Gastroesophageal sphincter (tissue), 4 donors: Measurements from ENCODE around the gene BTRC. TPM values are rescaled to one million over a fixed set of nuclear protein-coding genes. Genes with fewer than 3 reads are reported as not detected.

Experiments
- ATAC-seq: fragments of 150-250 bp; one replicate; pipeline ENCODE4 v1.9.1; 2016; ENCODE audit warnings: mild to moderate bottlenecking, moderate library complexity
- H3K27ac ChIP-seq, 4 donors: fragments of 200-600 bp; sonication (generic) in 3 of 4; 1 replicate in 3 of 4; 2 replicates in 1 of 4; pipeline ENCODE4 v1.5.1; 2016 to 2019
- H3K27me3 ChIP-seq: fragments of 200-600 bp; sonication (generic); one replicate; pipeline ENCODE4 v1.5.1; 2019
- H3K36me3 ChIP-seq, 2 donors: fragments of 200-600 bp; sonication (generic); one replicate each; pipeline ENCODE4 v1.5.1; 2019; ENCODE audit warnings: control low read depth in 1 of 2
- H3K4me1 ChIP-seq, 3 donors: fragments of 200-600 bp; sonication (generic); 1 replicate in 2 of 3; 2 replicates in 1 of 3; pipeline ENCODE4 v1.5.1; 2016 to 2019; ENCODE audit warnings: control low read depth in 2 of 3
- H3K4me3 ChIP-seq, 2 donors: fragments of 200-600 bp; sonication (generic); one replicate each; pipeline ENCODE4 v1.5.1; 2019; ENCODE audit warnings: mild to moderate bottlenecking in 1 of 2, moderate library complexity in 1 of 2
- H3K9me3 ChIP-seq, 3 donors: fragments of 200-600 bp; sonication (generic); one replicate each; pipeline ENCODE4 v1.5.1; 2017 to 2019; ENCODE audit warnings: control low read depth in 2 of 3
- CTCF ChIP-seq, 4 experiments: fragments of 200-600 bp in 2 of 4; fragments of 450-650 bp in 2 of 4; sonication (generic) in 1 of 4; IDR thresholded peaks; one replicate each; pipeline ENCODE4 v1.5.1; 2017 to 2019; ENCODE audit warnings: antibody characterized with exemption in 4 of 4, mild to moderate bottlenecking in 2 of 4, moderate library complexity in 2 of 4
- EP300 ChIP-seq: sonication (generic); formaldehyde crosslinking; IDR thresholded peaks from one replicate; pipeline ENCODE4 v1.6.1; 2017; ENCODE audit warnings: antibody characterized with exemption, mild to moderate bottlenecking
- POLR2A ChIP-seq, 2 donors: fragments of 450-650 bp; IDR thresholded peaks; one replicate each; pipeline ENCODE4 v1.6.1; 2017; ENCODE audit warnings: antibody characterized with exemption in 2 of 2, mild to moderate bottlenecking in 2 of 2, moderate library complexity in 1 of 2
- POLR2AphosphoS5 ChIP-seq: sonication (generic); formaldehyde crosslinking; IDR thresholded peaks from one replicate; pipeline ENCODE4 v1.6.1; 2017; ENCODE audit warnings: antibody characterized with exemption
- WGBS, 2 donors: methylation state at CpG; one replicate each; pipeline ENCODE4 v1.1.5; 2018; ENCODE audit warnings: low coverage in 1 of 2; 5-methylcytosine and 5-hydroxymethylcytosine counted together
- total RNA-seq, 4 donors: library from RNA; depleted of rRNA; stranded (reverse); fragments of >200 nt; gene quantifications; one replicate each; pipeline ENCODE4 v1.1.0, GENCODE V29; 2016

The BTRC gene
- total RNA-seq, 4 donors from 2014 or later, result 9.0 to 15.6 (median 14.1) TPM

GRCh38 chr10:101379663-101380352 lies 25.8 kb downstream of the BTRC start:
- Histone ChIP-seq H3K27me3 (no peaks in the 10 kb centered on the region), H3K4me1 (peaks cover 0 to 9% (median 3%) of the 10 kb centered on the region in 3 donors), H3K27ac (no peak overlapping the region), H3K9me3 (no peaks in the 10 kb centered on the region), H3K4me3 (no peak overlapping the region), H3K36me3 (peaks cover 0 to 13% of the 10 kb centered on the region in 2 donors)
- TF ChIP-seq EP300, result no peak
- no peak for TF ChIP-seq POLR2AphosphoS5
- TF ChIP-seq POLR2A (IDR thresholded peaks at IDR 0.05), result no peak
- no peak for TF ChIP-seq CTCF (IDR thresholded peaks at IDR 0.05)
- ATAC-seq, result no peak
- 55 to 60% methylated on average over 5 of the region's 5 CpGs for WGBS, 2 donors

GRCh38 chr10:101380353-101381017 lies 26.5 kb downstream of the BTRC start:
- Histone ChIP-seq H3K27me3 (no peaks in the 10 kb centered on the region), H3K4me3 (no peak overlapping the region), H3K4me1 (peaks cover 0 to 10% (median 3%) of the 10 kb centered on the region in 3 donors), H3K27ac (no peak overlapping the region), H3K9me3 (no peaks in the 10 kb centered on the region), H3K36me3 (peaks cover 0 to 7% of the 10 kb centered on the region in 2 donors)
- WGBS, 2 donors, result 68 to 79% methylated on average over 4 to 5 of the region's 5 CpGs
- TF ChIP-seq EP300 (no peak), CTCF (IDR thresholded peaks at IDR 0.05) (no peak), POLR2A (IDR thresholded peaks at IDR 0.05) (no peak), POLR2AphosphoS5 (no peak)
- ATAC-seq, result no peak

GRCh38 chr10:101385866-101386658 lies 32.1 kb downstream of the BTRC start:
- Histone ChIP-seq H3K36me3 (no peaks in the 10 kb centered on the region), H3K9me3 (no peaks in the 10 kb centered on the region), H3K4me3 (no peak overlapping the region), H3K4me1 (peaks cover 0 to 37% (median 3%) of the 10 kb centered on the region in 3 donors), H3K27me3 (no peaks in the 10 kb centered on the region), H3K27ac (peak overlapping the region in 3 of 4 donors; percentile 6 to 35 (median 23))
- WGBS, 2 donors, result 73 to 83% methylated on average over 1 of the region's 1 CpG
- ATAC-seq, result peak; percentile 41
- TF ChIP-seq POLR2AphosphoS5 (peak; percentile 62), EP300 (no peak)

DNA sequence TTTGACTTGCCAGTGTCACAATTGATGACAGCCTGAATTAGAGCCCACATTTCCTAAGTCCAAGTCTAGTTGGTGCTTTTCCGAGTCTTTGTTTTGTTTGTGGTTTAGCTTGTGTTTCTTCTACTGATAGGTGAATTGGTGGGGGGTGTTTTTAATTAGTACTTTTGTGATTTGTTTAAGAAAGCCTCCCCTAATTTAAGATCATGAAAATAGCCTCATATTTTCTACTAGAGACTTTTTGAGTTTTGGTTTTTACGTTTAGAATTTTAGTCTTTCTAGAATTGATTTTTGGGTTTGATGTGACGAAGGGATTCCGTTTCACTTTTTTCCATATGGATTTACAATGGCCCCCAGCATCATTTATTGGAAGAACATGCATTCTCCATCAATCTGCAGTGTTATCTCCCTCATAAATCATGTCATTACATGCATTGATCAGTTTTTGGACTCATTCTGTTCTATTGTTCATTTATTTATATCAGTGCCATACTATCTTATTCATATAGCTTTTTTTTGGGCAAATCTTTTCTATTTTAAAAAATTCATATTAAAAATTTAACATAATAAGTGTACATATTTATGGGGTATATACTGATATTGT lies 32.8 kb downstream of the BTRC start:
- H3K27ac ChIP-seq, result peak overlapping the region in 3 of 4 donors; percentile 6 to 35 (median 23)
- 87 to 94% methylated on average over 4 of the region's 4 CpGs for WGBS, 2 donors
- TF ChIP-seq EP300 (no peak), CTCF (IDR thresholded peaks at IDR 0.05) (no peak), POLR2A (IDR thresholded peaks at IDR 0.05) (no peak), POLR2AphosphoS5 (no peak)

More for the DNA sequence above, 32.8 kb downstream of the BTRC start:
- Histone ChIP-seq H3K9me3 (no peaks in the 10 kb centered on the region), H3K36me3 (no peaks in the 10 kb centered on the region), H3K27me3 (no peaks in the 10 kb centered on the region), H3K4me3 (no peak overlapping the region), H3K4me1 (peaks cover 0 to 37% (median 3%) of the 10 kb centered on the region in 3 donors)
- no peak for ATAC-seq
